Astrocyte of the spinal cord (primary cell): ENCODE measurements around the gene DPAGT1.

Experiments used
- DNase-seq: peaks from one replicate; pipeline ENCODE4 v3.0.0; 2011; ENCODE audit warnings: low read depth, low spot score
- H3K4me3 ChIP-seq: 2 replicates; pipeline ENCODE4 v1.5.1; 2011; ENCODE audit warnings: low read depth, mild to moderate bottlenecking, low read length, moderate library complexity
- CTCF ChIP-seq: IDR thresholded peaks from 2 replicates; pipeline ENCODE4 v1.5.1; 2012; ENCODE audit warnings: low read depth, mild to moderate bottlenecking, low read length, inconsistent platforms
- in situ Hi-C: cut with HindIII; loops from 2 replicates; pipeline ENCODE4 v1.10.0; 2017; ENCODE audit warnings: low sequenced_read_pairs

Gene DPAGT1

GRCh38 chr11:119094816-119095065 lies 6.9 kb downstream of the DPAGT1 start:
- in situ Hi-C loops, result no loop called here
- peak overlapping the region; percentile 62 for H3K4me3 ChIP-seq
- peak; percentile 79 for TF ChIP-seq CTCF
- peak; percentile 86 for DNase-seq

GRCh38 chr11:119093942-119094815 lies 7.5 kb downstream of the DPAGT1 start:
- no peak for TF ChIP-seq CTCF
- DNase-seq, result peak; percentile 39
- H3K4me3 ChIP-seq, result peak overlapping the region; percentile 62
- in situ Hi-C loops, result no loop called here

GRCh38 chr11:119092880-119093842 lies 8.5 kb downstream of the DPAGT1 start:
- in situ Hi-C loops, result no loop called here
- TF ChIP-seq CTCF, result no peak
- peak overlapping the region; percentile 62 for H3K4me3 ChIP-seq
- peak; percentile 56 for DNase-seq

GRCh38 chr11:119091966-119092879 lies 9.4 kb downstream of the DPAGT1 start:
- in situ Hi-C loops, result no loop called here
- no peak for TF ChIP-seq CTCF
- DNase-seq, result no peak
- peak overlapping the region; percentile 62 for H3K4me3 ChIP-seq

GRCh38 chr11:119091178-119091577 lies 10.5 kb downstream of the DPAGT1 start:
- no peak for DNase-seq

More at GRCh38 chr11:119091178-119091577, 10.5 kb downstream of the DPAGT1 start:
- H3K4me3 ChIP-seq, result no peak overlapping the region
- in situ Hi-C loops, result no loop called here
- TF ChIP-seq CTCF, result no peak
